ENCODE results near the gene KIAA0825. TPM values are rescaled to one million over a fixed set of nuclear protein-coding genes. Genes with fewer than 3 reads are reported as not detected.

The KIAA0825 gene
- total RNA-seq, 2 experiments from 2014 or later = 0.32 to 0.54 TPM

DNA sequence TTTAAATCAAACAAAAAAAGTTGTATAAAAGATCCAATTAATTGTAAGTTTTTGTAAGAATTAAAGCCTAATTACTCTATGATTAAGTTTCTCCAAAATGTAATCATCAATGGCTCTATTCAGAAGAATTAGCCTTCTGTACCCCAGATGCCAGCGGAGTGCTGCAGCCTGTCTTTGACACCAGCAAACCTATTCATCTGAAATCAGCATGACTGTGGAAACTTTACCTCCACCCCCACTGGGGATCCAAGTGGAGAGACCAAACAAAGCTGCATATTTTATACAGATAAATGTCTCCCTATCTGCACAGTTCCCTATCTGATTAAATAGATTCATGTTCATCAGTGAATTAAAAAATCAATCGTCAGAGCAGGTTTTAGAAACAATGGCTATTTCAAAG lies 426.8 kb downstream of the KIAA0825 start:
- H3K27ac Mint-ChIP-seq = no peak overlapping the region
- ChIA-PET CTCF (no interaction called here), POLR2A (no interaction called here)
- intact Hi-C loops (cut with micrococcal nuclease) = no loop called here
- peaks cover 6% of the 10 kb centered on the region for H3K9me3 Mint-ChIP-seq
- H3K4me3 Mint-ChIP-seq = no peak overlapping the region
- no peak for ATAC-seq
- no peak for DNase-seq
- no peaks in the 10 kb centered on the region for H3K4me1 Mint-ChIP-seq (ENCODE audit: low read depth)
- no peaks in the 10 kb centered on the region for H3K27me3 Mint-ChIP-seq
- H3K36me3 Mint-ChIP-seq (ENCODE audit: low read depth) = no peaks in the 10 kb centered on the region
- TF ChIP-seq, protein P1, sequence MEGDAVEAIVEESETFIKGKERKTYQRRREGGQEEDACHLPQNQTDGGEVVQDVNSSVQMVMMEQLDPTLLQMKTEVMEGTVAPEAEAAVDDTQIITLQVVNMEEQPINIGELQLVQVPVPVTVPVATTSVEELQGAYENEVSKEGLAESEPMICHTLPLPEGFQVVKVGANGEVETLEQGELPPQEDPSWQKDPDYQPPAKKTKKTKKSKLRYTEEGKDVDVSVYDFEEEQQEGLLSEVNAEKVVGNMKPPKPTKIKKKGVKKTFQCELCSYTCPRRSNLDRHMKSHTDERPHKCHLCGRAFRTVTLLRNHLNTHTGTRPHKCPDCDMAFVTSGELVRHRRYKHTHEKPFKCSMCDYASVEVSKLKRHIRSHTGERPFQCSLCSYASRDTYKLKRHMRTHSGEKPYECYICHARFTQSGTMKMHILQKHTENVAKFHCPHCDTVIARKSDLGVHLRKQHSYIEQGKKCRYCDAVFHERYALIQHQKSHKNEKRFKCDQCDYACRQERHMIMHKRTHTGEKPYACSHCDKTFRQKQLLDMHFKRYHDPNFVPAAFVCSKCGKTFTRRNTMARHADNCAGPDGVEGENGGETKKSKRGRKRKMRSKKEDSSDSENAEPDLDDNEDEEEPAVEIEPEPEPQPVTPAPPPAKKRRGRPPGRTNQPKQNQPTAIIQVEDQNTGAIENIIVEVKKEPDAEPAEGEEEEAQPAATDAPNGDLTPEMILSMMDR (IDR thresholded peaks at IDR 0.05) = no peak

DNA sequence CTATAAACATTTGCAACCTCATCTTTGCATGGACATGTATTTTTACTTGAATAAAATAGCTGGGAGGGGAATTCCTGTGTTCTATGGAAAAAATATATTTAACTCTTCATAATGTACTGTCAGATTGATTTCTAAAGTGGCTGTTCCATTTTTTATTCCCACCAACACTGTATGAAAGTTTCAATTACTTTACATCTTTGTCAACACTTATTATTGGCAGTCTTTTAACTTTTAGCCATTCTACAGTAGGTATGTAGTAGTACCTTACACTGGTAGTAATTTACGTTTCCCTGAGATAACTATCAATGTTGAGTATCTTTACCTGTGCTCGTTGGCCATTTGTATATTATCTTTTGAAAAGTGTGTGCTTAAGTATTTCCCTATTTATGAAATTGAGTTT lies 429.7 kb downstream of the KIAA0825 start:
- DNase-seq (no peak), ATAC-seq (no peak)
- Mint-ChIP-seq H3K36me3 (ENCODE audit: low read depth) (no peaks in the 10 kb centered on the region), H3K4me3 (no peak overlapping the region), H3K4me1 (ENCODE audit: low read depth) (no peaks in the 10 kb centered on the region), H3K9me3 (peaks cover 6% of the 10 kb centered on the region), H3K27me3 (no peaks in the 10 kb centered on the region), H3K27ac (no peak overlapping the region)
- TF ChIP-seq, protein P1 (IDR thresholded peaks at IDR 0.05) = no peak
- POLR2A ChIA-PET = no interaction called here
- CTCF ChIA-PET = no interaction called here
- intact Hi-C loops (cut with micrococcal nuclease) = no loop called here

DNA sequence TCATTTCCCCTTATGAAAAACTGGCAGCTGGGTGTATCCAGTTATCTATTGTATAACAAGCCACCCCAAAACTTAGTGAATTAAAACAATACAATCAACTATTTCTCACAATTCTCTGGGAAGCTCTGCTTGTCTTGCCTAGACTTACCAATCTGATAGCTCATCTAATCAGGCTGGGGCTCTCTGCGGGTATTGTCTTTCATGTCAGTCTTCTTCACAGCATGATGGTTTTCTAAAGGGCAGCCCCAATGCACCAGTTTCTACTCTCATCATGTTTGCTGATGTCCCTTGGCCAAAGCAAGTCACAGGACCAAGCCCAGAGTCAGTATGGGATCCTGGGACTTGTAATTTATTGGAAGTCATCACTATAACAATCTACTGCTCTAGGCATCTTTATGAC lies 433.5 kb downstream of the KIAA0825 start:
- no peak for DNase-seq
- H3K27me3 Mint-ChIP-seq = peaks cover 2% of the 10 kb centered on the region
- ChIA-PET CTCF (interaction anchor here (0.6 kb wide), 1 partner anchor 20 kb away, joined by 3 read pairs; no protein-coding TSS in a partner anchor), POLR2A (no interaction called here)
- H3K36me3 Mint-ChIP-seq (ENCODE audit: low read depth) = no peaks in the 10 kb centered on the region
- H3K27ac Mint-ChIP-seq = no peak overlapping the region
- intact Hi-C loops (cut with micrococcal nuclease) = no loop called here
- ATAC-seq = no peak
- H3K4me3 Mint-ChIP-seq = no peak overlapping the region
- H3K9me3 Mint-ChIP-seq = peaks cover 6% of the 10 kb centered on the region
- no peaks in the 10 kb centered on the region for H3K4me1 Mint-ChIP-seq (ENCODE audit: low read depth)
- TF ChIP-seq, protein P1 (IDR thresholded peaks at IDR 0.05) = no peak

DNA sequence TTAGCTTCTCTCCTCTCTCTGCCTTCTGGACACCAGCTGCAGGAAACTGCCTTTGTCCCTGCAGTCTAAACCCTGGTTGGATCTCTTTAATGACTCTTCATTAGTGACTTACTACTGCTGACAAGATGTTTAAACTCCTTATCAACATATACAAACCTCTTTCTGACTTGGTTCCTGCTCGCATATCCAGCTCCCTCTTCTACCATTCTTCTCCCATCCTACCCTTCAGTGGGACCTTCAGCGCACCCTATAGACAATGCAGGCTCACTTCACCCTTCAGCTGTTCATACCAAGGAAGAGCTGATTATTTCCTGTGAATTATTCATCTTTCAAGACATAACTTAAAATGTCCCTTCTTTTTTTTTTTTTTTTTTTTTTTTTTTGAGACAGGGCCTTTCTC lies 436.5 kb downstream of the KIAA0825 start:
- ChIA-PET CTCF (no interaction called here), POLR2A (no interaction called here)
- H3K27ac Mint-ChIP-seq = no peak overlapping the region
- TF ChIP-seq, protein P1 (IDR thresholded peaks at IDR 0.05) = no peak
- H3K4me1 Mint-ChIP-seq (ENCODE audit: low read depth) = no peaks in the 10 kb centered on the region
- H3K9me3 Mint-ChIP-seq = no peaks in the 10 kb centered on the region
- no peak overlapping the region for H3K4me3 Mint-ChIP-seq
- H3K27me3 Mint-ChIP-seq = peaks cover 2% of the 10 kb centered on the region
- no peaks in the 10 kb centered on the region for H3K36me3 Mint-ChIP-seq (ENCODE audit: low read depth)
- DNase-seq = no peak
- intact Hi-C loops (cut with micrococcal nuclease) = no loop called here
- ATAC-seq = no peak

DNA sequence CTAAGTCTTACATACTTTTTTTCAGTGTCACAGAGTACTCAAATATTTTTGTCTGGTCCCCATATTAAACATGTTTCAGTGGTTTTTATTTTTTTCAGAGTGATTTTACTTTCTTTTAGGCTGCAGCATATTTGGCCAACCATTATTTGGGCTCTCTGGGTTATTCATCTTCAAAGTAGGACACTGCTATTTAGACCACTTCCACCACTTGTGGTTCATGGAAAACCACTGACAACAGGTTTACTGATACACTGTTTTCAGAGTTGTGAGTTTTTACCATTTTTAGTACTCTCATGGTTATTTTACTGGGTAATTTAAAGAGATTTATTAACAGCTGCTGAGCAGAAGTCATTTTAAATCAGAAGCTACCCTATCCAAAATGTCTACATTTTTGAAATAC lies 437.6 kb downstream of the KIAA0825 start:
- POLR2A ChIA-PET = no interaction called here

More for the DNA sequence above, 437.6 kb downstream of the KIAA0825 start:
- Mint-ChIP-seq H3K9me3 (no peaks in the 10 kb centered on the region), H3K4me3 (no peak overlapping the region), H3K4me1 (ENCODE audit: low read depth) (no peaks in the 10 kb centered on the region), H3K27ac (no peak overlapping the region), H3K36me3 (ENCODE audit: low read depth) (no peaks in the 10 kb centered on the region), H3K27me3 (peaks cover 2% of the 10 kb centered on the region)
- ATAC-seq (no peak), DNase-seq (no peak)
- intact Hi-C loops (cut with micrococcal nuclease) = no loop called here
- CTCF ChIA-PET = no interaction called here
- TF ChIP-seq, protein P1 (IDR thresholded peaks at IDR 0.05) = no peak

All from activated CD8-positive, alpha-beta T cell treated with anti-CD3 and anti-CD28 coated beads for 36 hours (primary cell).